ENCODE measurements around the gene SERPINA1.
"Not testable (repeated sequence)": the region's sequence is repeated elsewhere in the genome, so short reads cannot be mapped to it uniquely, and the experiment has no call there.

SERPINA1 gene

GRCh38 chr14:94354638-94355185 is 33.7 kb downstream of the SERPINA1 start:
- H3K4me1 ChIP-seq (ENCODE audit: control insufficient read depth, insufficient read depth, low read depth, low read length) = peaks cover 4% of the 10 kb centered on the region
- H3K14ac ChIP-seq (ENCODE audit: low read length in 2 of 2) = no peak overlapping the region
- H3K9me3 ChIP-seq (ENCODE audit: control insufficient read depth, low read length) = no peaks in the 10 kb centered on the region
- H4K8ac ChIP-seq (ENCODE audit: low read length) = no peak overlapping the region
- H3K4ac ChIP-seq (ENCODE audit: low read depth in 1 of 2, low read length in 2 of 2) = no peak overlapping the region
- H2BK120ac ChIP-seq (ENCODE audit: low read depth, low read length) = no peak overlapping the region
- H3K23ac ChIP-seq (ENCODE audit: low read length in 2 of 2) = no peak overlapping the region
- H3K79me1 ChIP-seq (replicated peaks; ENCODE audit: low read length, poor library complexity, severe bottlenecking) = no peaks in the 10 kb centered on the region
- H3K4me2 ChIP-seq (ENCODE audit: low read length, poor library complexity, severe bottlenecking) = no peak overlapping the region
- H3K18ac ChIP-seq (ENCODE audit: low read depth in 1 of 2, low read length in 2 of 2) = no peak overlapping the region
- no peak overlapping the region for H2AK5ac ChIP-seq (ENCODE audit: low read length, severe bottlenecking)
- no peak overlapping the region for H3K9ac ChIP-seq (ENCODE audit: low read length)
- no peaks in the 10 kb centered on the region for H3K36me3 ChIP-seq (ENCODE audit: control insufficient read depth in 1 of 2, insufficient read depth in 2 of 2, low read depth in 1 of 2, low read length in 2 of 2)
- DNase-seq = no peak
- no peak overlapping the region for H2BK5ac ChIP-seq (ENCODE audit: low read depth, low read length, poor library complexity, severe bottlenecking)
- WGBS = 100% methylated on average over 2 of the region's 3 CpGs
- peak overlapping the region; percentile 61 for H3K27ac ChIP-seq (ENCODE audit: low read length, poor library complexity, severe bottlenecking)
- no peak overlapping the region for H2AFZ ChIP-seq (ENCODE audit: low read depth, low read length)
- no peak overlapping the region for H4K91ac ChIP-seq (ENCODE audit: low read length)
- H2BK12ac ChIP-seq (ENCODE audit: low read length in 2 of 2) = no peak overlapping the region
- H3K4me3 ChIP-seq (ENCODE audit: insufficient read depth in 1 of 2, low read depth in 1 of 2, low read length in 2 of 2) = no peak overlapping the region
- no peak overlapping the region for H2BK15ac ChIP-seq (ENCODE audit: low read depth, poor library complexity, severe bottlenecking)
- H3K27me3 ChIP-seq (ENCODE audit: control insufficient read depth in 1 of 2, insufficient read depth in 1 of 2, low read length in 2 of 2) = no peaks in the 10 kb centered on the region

DNA sequence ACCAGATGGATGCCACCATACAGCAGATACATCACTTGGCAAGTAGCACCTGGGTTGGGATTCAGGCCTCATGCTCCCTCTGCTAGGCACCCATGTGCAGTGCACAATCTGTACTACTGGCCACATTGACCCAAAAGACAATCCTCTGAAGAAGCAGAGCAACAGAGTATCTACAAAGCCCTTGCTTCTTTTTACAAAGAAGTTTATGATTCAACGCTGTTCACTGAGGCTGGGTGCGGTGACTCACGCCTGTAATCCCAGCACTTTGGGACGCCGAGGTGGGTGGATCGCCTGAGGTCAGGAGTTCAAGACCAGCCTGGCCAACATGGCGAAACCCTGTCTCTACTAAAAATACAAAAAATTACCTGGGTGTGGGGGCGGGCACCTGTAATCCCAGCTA is 34.2 kb downstream of the SERPINA1 start:
- not testable (repeated sequence) for H2BK5ac ChIP-seq (ENCODE audit: low read depth, low read length, poor library complexity, severe bottlenecking); H4K91ac ChIP-seq (ENCODE audit: low read length); DNase-seq; H3K4ac ChIP-seq (ENCODE audit: low read depth in 1 of 2, low read length in 2 of 2); H3K4me1 ChIP-seq (ENCODE audit: control insufficient read depth, insufficient read depth, low read depth, low read length); H3K9ac ChIP-seq (ENCODE audit: low read length); H4K8ac ChIP-seq (ENCODE audit: low read length); H2AK5ac ChIP-seq (ENCODE audit: low read length, severe bottlenecking); H2AFZ ChIP-seq (ENCODE audit: low read depth, low read length); H3K9me3 ChIP-seq (ENCODE audit: control insufficient read depth, low read length); H3K23ac ChIP-seq (ENCODE audit: low read length in 2 of 2); H2BK15ac ChIP-seq (ENCODE audit: low read depth, poor library complexity, severe bottlenecking); H3K27me3 ChIP-seq (ENCODE audit: control insufficient read depth in 1 of 2, insufficient read depth in 1 of 2, low read length in 2 of 2); H3K4me3 ChIP-seq (ENCODE audit: insufficient read depth in 1 of 2, low read depth in 1 of 2, low read length in 2 of 2); H3K4me2 ChIP-seq (ENCODE audit: low read length, poor library complexity, severe bottlenecking); H3K36me3 ChIP-seq (ENCODE audit: control insufficient read depth in 1 of 2, insufficient read depth in 2 of 2, low read depth in 1 of 2, low read length in 2 of 2); H3K14ac ChIP-seq (ENCODE audit: low read length in 2 of 2); H3K79me1 ChIP-seq (replicated peaks; ENCODE audit: low read length, poor library complexity, severe bottlenecking); H2BK12ac ChIP-seq (ENCODE audit: low read length in 2 of 2); H3K18ac ChIP-seq (ENCODE audit: low read depth in 1 of 2, low read length in 2 of 2); H2BK120ac ChIP-seq (ENCODE audit: low read depth, low read length); H3K27ac ChIP-seq (ENCODE audit: low read length, poor library complexity, severe bottlenecking)
- 89% methylated on average over 7 of the region's 8 CpGs for WGBS

DNA sequence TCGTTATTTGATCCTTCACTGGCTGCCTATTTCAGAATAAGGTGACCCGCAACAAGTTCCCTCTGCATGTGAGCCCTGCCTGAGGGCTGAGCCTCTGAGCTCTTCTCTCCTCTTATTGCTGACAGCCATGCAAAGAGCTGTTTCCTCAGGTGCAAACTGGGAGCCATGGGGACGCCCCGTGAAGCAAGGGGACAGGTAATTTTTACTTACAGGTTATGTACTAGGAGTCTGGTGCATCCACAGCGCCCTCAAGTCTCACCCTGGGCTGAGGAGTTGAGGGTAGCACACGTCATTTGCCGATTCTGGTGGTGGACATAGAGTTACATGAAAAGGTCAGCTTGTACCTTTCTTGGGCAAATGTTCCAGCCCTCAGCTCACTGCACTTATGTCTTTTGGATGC is 39.1 kb downstream of the SERPINA1 start:
- Histone ChIP-seq H3K4me1 (ENCODE audit: control insufficient read depth, insufficient read depth, low read depth, low read length) (peaks cover 5% of the 10 kb centered on the region), H3K18ac (ENCODE audit: low read depth in 1 of 2, low read length in 2 of 2) (no peak overlapping the region), H2AK5ac (ENCODE audit: low read length, severe bottlenecking) (no peak overlapping the region), H2BK12ac (ENCODE audit: low read length in 2 of 2) (no peak overlapping the region), H3K27ac (ENCODE audit: low read length, poor library complexity, severe bottlenecking) (no peak overlapping the region), H3K4me2 (ENCODE audit: low read length, poor library complexity, severe bottlenecking) (no peak overlapping the region), H3K4ac (ENCODE audit: low read depth in 1 of 2, low read length in 2 of 2) (no peak overlapping the region), H3K14ac (ENCODE audit: low read length in 2 of 2) (no peak overlapping the region), H3K4me3 (ENCODE audit: insufficient read depth in 1 of 2, low read depth in 1 of 2, low read length in 2 of 2) (no peak overlapping the region), H4K8ac (ENCODE audit: low read length) (no peak overlapping the region), H3K9me3 (ENCODE audit: control insufficient read depth, low read length) (no peaks in the 10 kb centered on the region), H2AFZ (ENCODE audit: low read depth, low read length) (no peak overlapping the region), H3K79me1 (replicated peaks; ENCODE audit: low read length, poor library complexity, severe bottlenecking) (no peaks in the 10 kb centered on the region), H2BK15ac (ENCODE audit: low read depth, poor library complexity, severe bottlenecking) (no peak overlapping the region), H2BK5ac (ENCODE audit: low read depth, low read length, poor library complexity, severe bottlenecking) (no peak overlapping the region), H3K23ac (ENCODE audit: low read length in 2 of 2) (no peak overlapping the region), H2BK120ac (ENCODE audit: low read depth, low read length) (no peak overlapping the region), H3K36me3 (ENCODE audit: control insufficient read depth in 1 of 2, insufficient read depth in 2 of 2, low read depth in 1 of 2, low read length in 2 of 2) (no peaks in the 10 kb centered on the region), H3K9ac (ENCODE audit: low read length) (no peak overlapping the region), H3K27me3 (ENCODE audit: control insufficient read depth in 1 of 2, insufficient read depth in 1 of 2, low read length in 2 of 2) (no peaks in the 10 kb centered on the region), H4K91ac (ENCODE audit: low read length) (no peak overlapping the region)
- 69% methylated on average over 7 of the region's 7 CpGs for WGBS
- no peak for DNase-seq

- H4K91ac ChIP-seq (ENCODE audit: low read length) = no peak overlapping the region
Measured at GRCh38 chr14:94348836-94349235, 39.6 kb downstream of the SERPINA1 start.

More at GRCh38 chr14:94348836-94349235, 39.6 kb downstream of the SERPINA1 start:
- Histone ChIP-seq H3K4ac (ENCODE audit: low read depth in 1 of 2, low read length in 2 of 2) (no peak overlapping the region), H2AK5ac (ENCODE audit: low read length, severe bottlenecking) (no peak overlapping the region), H3K4me1 (ENCODE audit: control insufficient read depth, insufficient read depth, low read depth, low read length) (peaks cover 5% of the 10 kb centered on the region), H3K27ac (ENCODE audit: low read length, poor library complexity, severe bottlenecking) (no peak overlapping the region), H3K18ac (ENCODE audit: low read depth in 1 of 2, low read length in 2 of 2) (no peak overlapping the region), H4K8ac (ENCODE audit: low read length) (no peak overlapping the region), H3K4me3 (ENCODE audit: insufficient read depth in 1 of 2, low read depth in 1 of 2, low read length in 2 of 2) (no peak overlapping the region), H2BK5ac (ENCODE audit: low read depth, low read length, poor library complexity, severe bottlenecking) (no peak overlapping the region), H2AFZ (ENCODE audit: low read depth, low read length) (no peak overlapping the region), H2BK120ac (ENCODE audit: low read depth, low read length) (no peak overlapping the region), H3K36me3 (ENCODE audit: control insufficient read depth in 1 of 2, insufficient read depth in 2 of 2, low read depth in 1 of 2, low read length in 2 of 2) (no peaks in the 10 kb centered on the region), H2BK12ac (ENCODE audit: low read length in 2 of 2) (no peak overlapping the region), H2BK15ac (ENCODE audit: low read depth, poor library complexity, severe bottlenecking) (no peak overlapping the region), H3K9me3 (ENCODE audit: control insufficient read depth, low read length) (no peaks in the 10 kb centered on the region), H3K79me1 (replicated peaks; ENCODE audit: low read length, poor library complexity, severe bottlenecking) (no peaks in the 10 kb centered on the region), H3K23ac (ENCODE audit: low read length in 2 of 2) (no peak overlapping the region), H3K27me3 (ENCODE audit: control insufficient read depth in 1 of 2, insufficient read depth in 1 of 2, low read length in 2 of 2) (no peaks in the 10 kb centered on the region), H3K14ac (ENCODE audit: low read length in 2 of 2) (no peak overlapping the region), H3K4me2 (ENCODE audit: low read length, poor library complexity, severe bottlenecking) (no peak overlapping the region), H3K9ac (ENCODE audit: low read length) (no peak overlapping the region)
- DNase-seq = no peak

Data from mesenchymal stem cell (in vitro differentiated cells and primary cell).